Muscle of leg (tissue), 11 donors: ENCODE measurements around the gene PRICKLE1. TPM values are rescaled to one million over a fixed set of nuclear protein-coding genes. Genes with fewer than 3 reads are reported as not detected.

ENCODE experiments used
- DNase-seq: peaks from one replicate; pipeline ENCODE4 v3.0.0; 2013
- H3K27ac ChIP-seq: one replicate; pipeline ENCODE4 v1.5.1; 2013; ENCODE audit warnings: mild to moderate bottlenecking, low read length, control low read depth
- H3K27me3 ChIP-seq: one replicate; pipeline ENCODE4 v1.6.1; 2013; ENCODE audit warnings: low read length; ENCODE audit not compliant: control insufficient read depth, insufficient read depth
- H3K36me3 ChIP-seq: one replicate; pipeline ENCODE4 v1.6.1; 2013; ENCODE audit warnings: low read length; ENCODE audit not compliant: control insufficient read depth, insufficient read depth
- H3K4me1 ChIP-seq: one replicate; pipeline ENCODE4 v1.6.1; 2013; ENCODE audit warnings: low read length; ENCODE audit not compliant: control insufficient read depth, insufficient read depth
- H3K4me3 ChIP-seq: one replicate; pipeline ENCODE4 v1.5.1; 2013; ENCODE audit warnings: low read length, control low read depth
- H3K9me3 ChIP-seq: replicated peaks from 2 replicates; pipeline ENCODE4 v1.6.1; 2013; ENCODE audit warnings: low read depth, low read length; ENCODE audit not compliant: control insufficient read depth
- WGBS: methylation state at CpG from one replicate; pipeline ENCODE4 v1.1.5; 2013; ENCODE audit warnings: missing lambda C conversion rate; ENCODE audit not compliant: insufficient coverage; 5-methylcytosine and 5-hydroxymethylcytosine counted together
- polyA plus RNA-seq, 8 donors: library from polyadenylated mRNA; unstranded; fragments of 120-200 nt; gene quantifications; one replicate each; pipeline versions ENCODE4 v1.2.1 to v1.2.3, GENCODE V29; 2013; ENCODE audit warnings: inconsistent platforms in 1 of 8, low replicate concordance in 1 of 8; ENCODE audit not compliant: insufficient read length in 8 of 8, insufficient read depth in 1 of 8
- total RNA-seq: library from RNA; stranded (reverse); fragments of 120-200 nt; gene quantifications from one replicate; pipeline ENCODE4 v1.2.4, GENCODE V29; 2013

Gene PRICKLE1
- total and polyA plus RNA-seq, 9 donors: 12.9 to 32.3 (median 27.1) TPM

DNA sequence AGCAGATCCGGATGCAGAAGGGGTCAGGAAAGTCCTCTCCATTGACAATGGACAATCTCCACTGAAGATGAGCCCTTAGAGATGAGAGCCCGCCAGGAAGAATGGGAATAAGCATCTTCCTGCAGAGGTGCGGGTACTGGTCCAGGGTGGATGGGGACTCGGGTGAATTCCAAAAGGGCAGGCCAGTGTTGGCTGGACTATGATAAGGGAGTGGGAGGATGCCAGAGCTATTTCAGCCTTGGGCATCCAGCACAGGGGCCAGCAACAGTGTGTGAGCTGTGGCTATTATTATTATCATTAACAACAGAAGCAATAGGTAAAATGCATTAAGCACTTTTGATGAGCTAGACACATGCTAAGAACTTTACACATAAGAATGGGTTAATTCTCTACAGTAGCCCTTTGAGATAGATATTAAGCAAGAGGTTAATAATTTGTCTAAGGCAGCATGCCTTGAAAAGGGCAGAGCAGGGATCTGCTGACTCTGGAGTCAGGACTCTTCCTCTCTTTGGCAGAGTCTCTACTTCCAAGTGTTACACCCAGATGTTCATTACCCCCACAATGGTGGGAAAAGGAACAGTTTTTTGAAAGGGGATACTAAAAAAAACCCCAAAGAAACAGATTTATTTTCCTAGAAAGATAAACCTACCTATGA is 55.2 kb downstream of the PRICKLE1 start:
- Histone ChIP-seq H3K9me3 (no peaks in the 10 kb centered on the region), H3K4me3 (no peak overlapping the region), H3K27me3 (no peaks in the 10 kb centered on the region), H3K27ac (no peak overlapping the region), H3K36me3 (no peaks in the 10 kb centered on the region), H3K4me1 (no peaks in the 10 kb centered on the region)
- DNase-seq: no peak
- WGBS: 88% methylated on average over 4 of the region's 4 CpGs

DNA sequence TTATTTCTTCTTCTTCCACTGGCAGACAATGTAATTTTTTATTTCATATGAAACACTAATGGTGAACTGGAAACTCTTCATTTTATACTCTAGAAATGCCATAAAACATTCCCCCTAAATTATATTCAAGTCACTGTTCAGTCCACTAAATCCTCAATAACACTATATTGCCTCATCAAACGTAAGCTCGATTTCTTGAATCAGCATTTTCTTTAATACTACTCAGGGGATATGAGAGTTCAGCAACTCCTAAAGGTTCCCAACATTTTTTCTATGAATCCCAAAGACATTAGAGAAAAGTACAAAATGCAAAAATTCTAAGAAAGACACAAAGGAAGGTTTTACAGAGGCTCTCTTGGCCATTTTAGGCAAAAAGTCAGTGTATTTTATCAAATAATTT is 59.3 kb downstream of the PRICKLE1 start:
- DNase-seq: no peak
- Histone ChIP-seq H3K27me3 (no peaks in the 10 kb centered on the region), H3K4me3 (no peak overlapping the region), H3K9me3 (no peaks in the 10 kb centered on the region), H3K27ac (no peak overlapping the region), H3K4me1 (no peaks in the 10 kb centered on the region), H3K36me3 (no peaks in the 10 kb centered on the region)
- no CpG with 5 or more reads among the region's 2 CpGs for WGBS

DNA sequence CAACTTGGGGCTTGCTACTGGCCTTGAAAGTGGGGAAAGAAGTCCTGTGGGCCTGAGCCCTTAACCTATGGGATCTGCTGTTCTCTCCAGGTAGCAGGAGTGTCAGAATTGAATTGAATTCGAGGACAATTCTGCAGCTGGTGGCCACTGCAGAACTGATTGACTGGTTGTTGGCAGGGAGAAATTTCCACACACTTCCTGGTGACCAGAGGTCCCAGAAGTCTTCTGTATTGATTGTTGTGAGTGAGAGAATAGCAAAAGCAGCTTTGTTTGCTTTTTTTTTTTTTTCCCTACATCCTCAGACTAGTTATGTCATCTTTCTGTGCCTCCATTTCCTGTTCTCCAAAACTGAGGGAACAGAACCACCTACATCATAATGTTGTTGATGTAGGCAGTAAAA is 64.1 kb downstream of the PRICKLE1 start:
- Histone ChIP-seq H3K36me3 (peaks cover 6% of the 10 kb centered on the region), H3K4me1 (no peaks in the 10 kb centered on the region), H3K27me3 (no peaks in the 10 kb centered on the region), H3K27ac (no peak overlapping the region), H3K4me3 (no peak overlapping the region), H3K9me3 (no peaks in the 10 kb centered on the region)
- no peak for DNase-seq
- no CpG with 5 or more reads among the region's 1 CpG for WGBS

DNA sequence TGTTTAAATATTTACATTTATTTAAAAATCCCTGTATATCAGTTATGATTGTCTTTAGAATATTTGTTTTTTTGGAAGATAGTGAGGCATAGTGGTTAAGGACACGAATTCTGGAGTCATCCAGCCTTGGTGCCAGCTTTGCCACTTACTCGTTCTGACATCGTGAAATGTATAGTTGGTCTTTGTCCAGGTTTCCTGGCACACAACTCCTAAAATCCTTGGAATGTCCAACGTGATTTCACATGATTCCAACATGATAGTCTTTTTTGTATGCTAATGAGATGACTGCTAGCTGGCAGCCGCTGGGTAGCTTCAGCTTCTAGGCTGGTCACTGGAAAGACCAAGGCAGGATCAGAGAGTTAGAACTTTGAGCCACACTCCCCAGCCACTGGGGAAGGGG is 64.8 kb downstream of the PRICKLE1 start:
- Histone ChIP-seq H3K27me3 (no peaks in the 10 kb centered on the region), H3K9me3 (no peaks in the 10 kb centered on the region), H3K4me1 (no peaks in the 10 kb centered on the region), H3K4me3 (no peak overlapping the region), H3K36me3 (peaks cover 12% of the 10 kb centered on the region), H3K27ac (no peak overlapping the region)
- WGBS: 56% methylated on average over 2 of the region's 5 CpGs
- no peak for DNase-seq

DNA sequence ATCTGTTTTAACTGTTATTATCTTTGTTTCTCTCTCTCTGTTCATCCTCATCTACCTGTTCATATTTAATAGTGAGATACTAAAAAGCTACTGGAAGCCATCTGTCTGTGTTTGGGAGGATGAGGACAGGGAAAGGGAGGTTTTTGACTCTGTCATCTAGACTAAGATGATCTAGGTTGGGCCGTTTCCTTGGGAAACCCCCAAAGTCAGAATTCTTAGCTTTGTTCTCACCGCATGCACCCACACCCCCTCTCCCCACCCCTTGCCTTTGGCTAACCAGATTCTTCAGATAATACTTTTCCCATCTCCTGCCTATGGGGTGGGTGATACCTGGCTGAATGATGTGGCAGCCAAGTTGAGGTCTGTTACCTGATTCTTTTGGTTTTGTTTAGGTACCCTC is 73.0 kb downstream of the PRICKLE1 start:
- Histone ChIP-seq H3K36me3 (peaks cover 6% of the 10 kb centered on the region), H3K9me3 (peaks cover 3% of the 10 kb centered on the region), H3K27ac (no peak overlapping the region), H3K4me3 (no peak overlapping the region), H3K27me3 (no peaks in the 10 kb centered on the region), H3K4me1 (no peaks in the 10 kb centered on the region)
- no peak for DNase-seq
- no CpG with 5 or more reads among the region's 2 CpGs for WGBS

DNA sequence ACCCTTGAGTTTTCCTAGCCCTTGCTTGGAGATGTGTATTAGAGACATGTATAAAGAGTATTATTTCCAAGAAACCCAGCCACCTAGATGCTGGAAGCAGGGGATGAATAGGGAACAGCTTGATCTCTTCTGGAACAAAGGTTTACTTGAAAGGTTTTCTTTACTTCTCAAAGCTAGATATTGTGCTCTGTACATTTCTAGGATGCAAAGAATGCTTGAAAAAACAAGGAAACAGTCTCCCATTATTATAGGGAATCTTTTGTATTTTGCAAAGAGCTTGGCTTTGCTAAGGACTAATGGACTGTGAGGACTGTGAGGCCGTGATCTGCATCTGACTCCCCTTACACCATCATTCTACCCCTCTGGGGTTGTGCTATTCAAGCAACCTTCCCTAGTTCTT is 77.9 kb downstream of the PRICKLE1 start:
- Histone ChIP-seq H3K4me1 (no peaks in the 10 kb centered on the region), H3K27ac (no peak overlapping the region), H3K9me3 (peaks cover 2% of the 10 kb centered on the region), H3K36me3 (no peaks in the 10 kb centered on the region), H3K27me3 (no peaks in the 10 kb centered on the region), H3K4me3 (no peak overlapping the region)
- no CpG with 5 or more reads among the region's 1 CpG for WGBS
- DNase-seq: no peak

DNA sequence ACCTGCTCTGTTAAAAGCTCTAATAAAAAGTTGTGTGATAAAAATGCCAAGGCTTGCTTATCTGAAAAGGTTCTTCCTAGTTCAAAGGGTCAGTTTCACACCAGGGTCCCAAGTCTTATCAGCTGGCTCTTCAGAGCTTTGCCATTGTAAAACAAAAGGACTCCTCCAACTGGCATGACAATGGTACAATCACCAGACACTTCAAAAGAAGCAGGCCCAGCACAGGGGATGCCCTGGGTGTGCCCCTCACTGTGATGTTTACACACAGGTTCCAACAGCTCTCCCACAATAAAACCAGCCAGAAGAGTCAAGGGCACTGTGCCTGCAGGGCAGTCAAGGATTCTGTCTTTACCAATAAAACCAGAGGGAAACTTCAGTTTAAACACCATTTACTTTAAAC is 78.7 kb downstream of the PRICKLE1 start:
- Histone ChIP-seq H3K4me1 (no peaks in the 10 kb centered on the region), H3K27ac (no peak overlapping the region), H3K36me3 (no peaks in the 10 kb centered on the region), H3K9me3 (no peaks in the 10 kb centered on the region), H3K27me3 (no peaks in the 10 kb centered on the region), H3K4me3 (no peak overlapping the region)
- DNase-seq: no peak

DNA sequence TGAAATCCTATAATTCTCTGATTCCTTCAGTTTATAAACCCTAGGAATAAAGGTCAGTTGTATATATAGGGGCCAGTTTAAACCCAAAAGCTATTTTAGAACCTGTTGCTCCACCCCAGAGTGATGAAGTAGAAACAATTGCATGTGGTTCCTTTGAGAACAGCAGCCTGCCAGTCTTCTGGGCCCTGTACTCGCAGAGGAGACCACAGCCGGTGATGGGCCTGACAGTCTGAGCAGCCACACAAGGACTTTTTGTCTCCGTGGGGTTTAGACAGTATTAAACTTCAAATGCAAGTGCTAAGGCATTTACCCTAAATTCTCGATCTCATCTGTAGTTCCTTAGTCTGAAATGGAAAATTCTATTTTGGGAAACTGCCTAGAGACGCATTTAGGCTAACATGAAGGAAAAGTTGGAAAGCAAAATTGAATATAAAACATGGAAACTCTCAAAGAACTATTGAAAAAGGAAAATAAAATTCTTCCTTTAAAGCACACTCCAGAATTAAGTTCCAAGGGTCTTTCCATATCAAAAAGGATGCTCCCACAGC is 80.6 kb downstream of the PRICKLE1 start:
- peaks cover 4% of the 10 kb centered on the region for H3K4me1 ChIP-seq
- no peaks in the 10 kb centered on the region for H3K9me3 ChIP-seq
- no peak overlapping the region for H3K4me3 ChIP-seq
- H3K36me3 ChIP-seq: no peaks in the 10 kb centered on the region
- 33% methylated on average over 1 of the region's 5 CpGs for WGBS
- peak overlapping the region; percentile 79 for H3K27ac ChIP-seq
- no peaks in the 10 kb centered on the region for H3K27me3 ChIP-seq
- peak; percentile 95 for DNase-seq

DNA sequence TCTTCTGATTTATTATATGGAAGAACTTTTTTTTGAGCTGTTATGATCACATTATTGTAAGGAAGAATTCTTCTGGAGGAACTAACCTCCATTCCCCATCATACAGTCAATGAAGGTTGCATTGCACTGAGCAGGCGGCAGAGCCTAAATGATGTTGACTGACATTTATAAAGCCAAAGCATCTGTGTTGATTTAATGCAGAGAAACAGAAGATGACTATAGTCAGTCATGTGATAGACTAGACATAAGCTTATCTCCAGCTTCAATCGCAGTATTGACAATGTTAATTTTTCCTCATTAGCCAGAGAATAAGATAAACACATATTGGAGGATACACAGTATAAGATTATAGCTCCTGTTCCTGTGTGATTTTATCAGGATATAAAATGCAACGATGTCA is 82.0 kb downstream of the PRICKLE1 start:
- no peak for DNase-seq
- no CpG with 5 or more reads among the region's 3 CpGs for WGBS
- H3K4me3 ChIP-seq: no peak overlapping the region
- no peaks in the 10 kb centered on the region for H3K27me3 ChIP-seq
- H3K9me3 ChIP-seq: no peaks in the 10 kb centered on the region
- no peak overlapping the region for H3K27ac ChIP-seq
- peaks cover 4% of the 10 kb centered on the region for H3K4me1 ChIP-seq
- H3K36me3 ChIP-seq: no peaks in the 10 kb centered on the region

DNA sequence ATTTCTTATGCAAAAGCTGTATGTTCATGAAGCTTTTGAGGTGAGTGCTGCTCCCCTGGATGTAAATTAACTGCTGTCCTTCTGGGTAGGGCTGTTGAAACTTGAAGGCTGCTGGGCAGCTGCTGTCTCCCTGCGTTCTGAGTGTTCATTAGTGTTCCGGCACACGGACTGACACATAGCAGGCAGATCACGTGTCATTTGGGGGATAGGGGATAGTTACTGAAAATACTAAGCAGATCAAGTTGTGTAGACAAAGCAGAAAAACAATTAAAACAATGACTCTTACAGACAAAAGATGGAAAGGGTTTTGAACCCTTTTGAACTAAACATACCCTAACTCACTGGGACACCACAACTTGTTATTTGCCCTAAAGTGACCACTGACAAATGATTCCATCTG is 82.5 kb downstream of the PRICKLE1 start:
- no peaks in the 10 kb centered on the region for H3K36me3 ChIP-seq
- H3K27ac ChIP-seq: no peak overlapping the region
- DNase-seq: no peak
- no peaks in the 10 kb centered on the region for H3K9me3 ChIP-seq
- no peak overlapping the region for H3K4me3 ChIP-seq
- no peaks in the 10 kb centered on the region for H3K27me3 ChIP-seq
- peaks cover 4% of the 10 kb centered on the region for H3K4me1 ChIP-seq
- WGBS: 43% methylated on average over 4 of the region's 4 CpGs

DNA sequence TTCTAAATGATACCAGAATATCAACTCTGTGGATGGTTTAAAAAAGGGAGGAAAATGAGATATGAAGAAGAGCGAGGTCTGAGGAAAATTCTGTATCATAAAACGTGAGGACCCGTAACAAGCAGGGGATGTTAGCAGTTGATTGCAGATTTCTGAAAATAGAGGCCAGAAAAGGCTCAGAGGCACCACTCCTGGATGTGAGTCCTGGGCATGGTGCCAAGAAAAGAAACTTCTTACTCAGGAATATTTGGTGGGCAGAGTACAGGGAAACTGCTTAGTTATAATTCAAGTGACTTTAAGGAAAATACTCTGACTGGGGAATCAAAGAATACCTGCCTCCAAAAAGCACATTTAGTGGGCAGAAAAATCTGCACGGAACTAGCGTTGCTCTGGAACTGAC is 85.5 kb downstream of the PRICKLE1 start:
- Histone ChIP-seq H3K27me3 (no peaks in the 10 kb centered on the region), H3K36me3 (no peaks in the 10 kb centered on the region), H3K4me1 (peaks cover 4% of the 10 kb centered on the region), H3K4me3 (no peak overlapping the region), H3K27ac (peak overlapping the region; percentile 30), H3K9me3 (no peaks in the 10 kb centered on the region)
- WGBS: 34% methylated on average over 3 of the region's 5 CpGs
- peak; percentile 73 for DNase-seq
